ENCODE measurements around the gene SDS. TPM values are rescaled to one million over a fixed set of nuclear protein-coding genes. Genes with fewer than 3 reads are reported as not detected.

Gene SDS
- total and polyA plus RNA-seq, 2 donors (not counting 1 experiment from before 2014, with no cell fraction given): 0.09 TPM; not detected in 1

- POLR2A ChIA-PET: no interaction called here
- Histone ChIP-seq H3K9ac (ENCODE audit: low read length) (no peak overlapping the region), H3K36me3 (replicated peaks in 1 of 2; ENCODE audit: control extremely low read depth in 1 of 2, control insufficient read depth in 1 of 2, extremely low read depth in 1 of 2, insufficient read depth in 2 of 2, low read length in 1 of 2) (no peaks in the 10 kb centered on the region), H3K4me2 (replicated peaks; ENCODE audit: low read depth, low read length, poor library complexity, severe bottlenecking) (no peak overlapping the region), H2AFZ (ENCODE audit: insufficient read depth, low read depth, low read length, poor library complexity, severe bottlenecking) (no peak overlapping the region), H3K27ac (ENCODE audit: low read length in 2 of 2) (no peak overlapping the region), H3K4me3 (ENCODE audit: control extremely low read depth in 1 of 5, extremely low read depth in 1 of 5, insufficient read depth in 1 of 5, low read depth in 2 of 5, low read length in 4 of 5) (no peak overlapping the region), H3K9me3 (ENCODE audit: control extremely low read depth in 1 of 3, control insufficient read depth in 2 of 3, insufficient read depth in 1 of 3, low read length in 2 of 3) (no peaks in the 10 kb centered on the region), H3K79me2 (ENCODE audit: control insufficient read depth, insufficient read depth, low read length) (no peaks in the 10 kb centered on the region), H3K27me3 (replicated peaks in 1 of 4; ENCODE audit: control extremely low read depth in 1 of 4, control insufficient read depth in 3 of 4, insufficient read depth in 4 of 4, low read length in 3 of 4) (peaks cover 0 to 11% (median 1%) of the 10 kb centered on the region in 4 experiments), H4K20me1 (ENCODE audit: control insufficient read depth, insufficient read depth, low read length, poor library complexity, severe bottlenecking) (no peaks in the 10 kb centered on the region), H3K4me1 (ENCODE audit: control insufficient read depth in 2 of 2, insufficient read depth in 2 of 2, low read length in 2 of 2) (no peaks in the 10 kb centered on the region)
- DNase-seq (no peak), ATAC-seq (ENCODE audit: low read depth) (no peak)
- Mint-ChIP-seq H3K9me3 (ENCODE audit: insufficient read depth) (no peaks in the 10 kb centered on the region), H3K27ac (no peak overlapping the region), H3K27me3 (peaks cover 20% of the 10 kb centered on the region), H3K4me1 (no peaks in the 10 kb centered on the region), H3K4me3 (no peak overlapping the region)
- intact Hi-C loops (cut with micrococcal nuclease): no loop called here
- TF ChIP-seq EZH2 (IDR thresholded peaks at IDR 0.05; ENCODE audit: borderline replicate concordance, insufficient read depth, low read depth, low read length, poor library complexity, severe bottlenecking) (no peak), CTCF (IDR thresholded peaks at IDR 0.05) (no peak)
- CTCF ChIA-PET: no interaction called here
Measured at GRCh38 chr12:113351089-113351488, 52.6 kb downstream of the SDS start.

DNA sequence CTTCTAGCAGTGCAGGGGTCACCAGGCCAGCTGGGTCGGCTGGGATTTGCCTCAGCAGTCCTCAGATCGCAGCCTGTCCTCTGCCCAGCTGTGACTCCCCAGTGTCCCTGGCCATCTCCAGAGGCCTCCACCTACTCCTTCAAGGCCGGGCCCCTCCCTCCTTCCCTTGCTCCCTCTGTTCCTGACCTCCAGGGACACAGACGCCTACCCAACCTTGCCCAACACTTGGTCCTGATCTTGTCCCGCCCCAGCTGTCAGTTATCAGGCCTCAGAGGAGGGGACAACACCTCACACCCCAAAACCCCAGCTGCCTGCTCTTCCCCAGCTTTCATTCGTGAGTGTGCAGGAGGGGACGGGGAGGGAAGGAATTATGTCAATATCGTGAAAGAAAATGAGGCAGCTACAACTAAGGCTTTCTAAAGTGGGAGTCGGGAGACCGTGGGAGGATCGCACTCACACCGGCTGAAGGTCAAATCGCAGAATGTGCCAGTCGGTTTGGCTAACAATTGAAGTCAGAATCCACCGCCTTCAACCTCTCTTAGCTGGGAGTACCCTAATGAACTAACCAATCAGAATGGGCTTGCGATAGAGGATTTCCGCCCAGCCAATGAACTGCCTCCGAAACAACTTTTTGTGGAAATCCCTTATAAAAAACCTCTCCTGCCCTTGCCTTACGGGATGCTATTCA is 54.7 kb downstream of the SDS start:
- Histone ChIP-seq H2AFZ (ENCODE audit: insufficient read depth, low read depth, low read length, poor library complexity, severe bottlenecking) (no peak overlapping the region), H3K9me3 (ENCODE audit: control extremely low read depth in 1 of 3, control insufficient read depth in 2 of 3, insufficient read depth in 1 of 3, low read length in 2 of 3) (no peaks in the 10 kb centered on the region), H3K36me3 (replicated peaks in 1 of 2; ENCODE audit: control extremely low read depth in 1 of 2, control insufficient read depth in 1 of 2, extremely low read depth in 1 of 2, insufficient read depth in 2 of 2, low read length in 1 of 2) (no peaks in the 10 kb centered on the region), H3K27me3 (replicated peaks in 1 of 4; ENCODE audit: control extremely low read depth in 1 of 4, control insufficient read depth in 3 of 4, insufficient read depth in 4 of 4, low read length in 3 of 4) (peaks cover 0 to 11% (median 0%) of the 10 kb centered on the region in 4 experiments), H4K20me1 (ENCODE audit: control insufficient read depth, insufficient read depth, low read length, poor library complexity, severe bottlenecking) (no peaks in the 10 kb centered on the region), H3K9ac (ENCODE audit: low read length) (no peak overlapping the region), H3K4me3 (ENCODE audit: control extremely low read depth in 1 of 5, extremely low read depth in 1 of 5, insufficient read depth in 1 of 5, low read depth in 2 of 5, low read length in 4 of 5) (no peak overlapping the region), H3K4me2 (replicated peaks; ENCODE audit: low read depth, low read length, poor library complexity, severe bottlenecking) (no peak overlapping the region), H3K79me2 (ENCODE audit: control insufficient read depth, insufficient read depth, low read length) (no peaks in the 10 kb centered on the region), H3K27ac (ENCODE audit: low read length in 2 of 2) (no peak overlapping the region), H3K4me1 (ENCODE audit: control insufficient read depth in 2 of 2, insufficient read depth in 2 of 2, low read length in 2 of 2) (no peaks in the 10 kb centered on the region)
- 80% methylated on average over 17 of the region's 19 CpGs for WGBS (ENCODE audit: insufficient coverage)
- Mint-ChIP-seq H3K27me3 (peaks cover 20% of the 10 kb centered on the region), H3K27ac (no peak overlapping the region), H3K9me3 (ENCODE audit: insufficient read depth) (no peaks in the 10 kb centered on the region), H3K4me1 (no peaks in the 10 kb centered on the region), H3K4me3 (no peak overlapping the region)
- ATAC-seq (ENCODE audit: low read depth) (no peak), DNase-seq (no peak)
- ChIA-PET CTCF (no interaction called here), POLR2A (no interaction called here)
- TF ChIP-seq CTCF (IDR thresholded peaks at IDR 0.05): no peak
- no peak for TF ChIP-seq EZH2 (IDR thresholded peaks at IDR 0.05; ENCODE audit: borderline replicate concordance, insufficient read depth, low read depth, low read length, poor library complexity, severe bottlenecking)
- intact Hi-C loops (cut with micrococcal nuclease): no loop called here

All from B cell (primary cell).